ENCODE data around the gene TOPBP1. TPM values are rescaled to one million over a fixed set of nuclear protein-coding genes. Genes with fewer than 3 reads are reported as not detected.

The TOPBP1 gene
- total and polyA plus RNA-seq, 9 of the 15 experiments (the other 6 are each of a cell fraction or from before 2014, with no cell fraction given): 16.6 to 77.6 (median 58.2) TPM

DNA sequence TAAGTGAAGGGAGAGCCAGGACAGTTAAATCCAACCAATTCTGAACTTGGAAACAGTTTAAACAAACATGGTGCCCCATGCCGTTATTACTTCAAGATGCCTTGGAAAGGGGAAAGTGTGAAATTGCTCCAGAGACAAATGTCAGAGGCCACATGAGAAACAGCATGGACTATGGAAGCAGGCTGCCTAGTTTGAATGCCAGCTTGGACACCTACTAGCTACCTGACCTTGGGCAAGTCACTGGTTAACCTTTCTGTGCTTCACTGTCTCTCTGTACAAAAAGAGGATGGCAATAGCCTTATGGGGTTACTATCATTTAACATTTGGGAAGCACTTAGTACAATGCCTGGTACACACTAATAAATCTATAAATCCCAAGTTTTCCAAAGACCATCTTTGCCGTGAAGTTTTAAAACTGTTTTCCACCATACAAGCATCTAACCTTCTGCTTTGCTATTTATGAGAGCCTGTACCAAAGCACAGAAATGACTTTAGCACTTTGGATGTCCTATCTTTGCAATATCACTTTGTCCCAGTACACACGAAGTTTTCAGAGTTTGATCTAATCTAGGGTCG lies 8.3 kb upstream of the TOPBP1 start:
- Histone ChIP-seq H3K4me1 (replicated peaks in 1 of 2; ENCODE audit: control insufficient read depth in 2 of 2, insufficient read depth in 2 of 2, low read length in 2 of 2) (no peaks in the 10 kb centered on the region), H3K4me2 (ENCODE audit: insufficient read depth, low read length) (no peak overlapping the region), H3K36me3 (ENCODE audit: control insufficient read depth, insufficient read depth, low read length) (no peaks in the 10 kb centered on the region), H3K9me3 (replicated peaks; ENCODE audit: control insufficient read depth, insufficient read depth, low read depth, low read length) (no peaks in the 10 kb centered on the region), H3K9ac (ENCODE audit: insufficient read depth in 1 of 2, low read depth in 2 of 2, low read length in 2 of 2) (no peak overlapping the region), H3K27me3 (ENCODE audit: control insufficient read depth in 2 of 2, insufficient read depth in 2 of 2, low read length in 2 of 2) (peaks cover 0 to 13% of the 10 kb centered on the region in 2 experiments; a peak in 2 of 5 replicates), H3K27ac (ENCODE audit: extremely low read depth, low read depth, low read length) (no peak overlapping the region), H4K20me1 (replicated peaks; ENCODE audit: control insufficient read depth, insufficient read depth, low read length) (no peaks in the 10 kb centered on the region), H3K79me2 (ENCODE audit: control insufficient read depth, insufficient read depth, low read length) (no peaks in the 10 kb centered on the region), H3K4me3 (no peak overlapping the region), H2AFZ (ENCODE audit: low read depth, low read length) (no peak overlapping the region), H3K9me1 (ENCODE audit: control insufficient read depth, insufficient read depth, low read length) (no peaks in the 10 kb centered on the region)
- in situ Hi-C loops (cut with MboI) (loop anchor here (5.0 to 25.0 kb wide), 2 partner anchors 132 to 242 kb away; no protein-coding TSS in a partner anchor), intact Hi-C loops (cut with micrococcal nuclease) (no loop called here)
- TF ChIP-seq NR3C1 (CRISPR knock-in tag; IDR thresholded peaks at IDR 0.05) (no peak), GATA2 (CRISPR knock-in tag; IDR thresholded peaks at IDR 0.05) (no peak), PHTF2 (CRISPR knock-in tag; IDR thresholded peaks at IDR 0.05) (no peak), CBX3 (IDR thresholded peaks at IDR 0.05; ENCODE audit: borderline replicate concordance in 1 of 2, low read length in 2 of 2) (no peak)
- TF ChIP-seq, protein P1, sequence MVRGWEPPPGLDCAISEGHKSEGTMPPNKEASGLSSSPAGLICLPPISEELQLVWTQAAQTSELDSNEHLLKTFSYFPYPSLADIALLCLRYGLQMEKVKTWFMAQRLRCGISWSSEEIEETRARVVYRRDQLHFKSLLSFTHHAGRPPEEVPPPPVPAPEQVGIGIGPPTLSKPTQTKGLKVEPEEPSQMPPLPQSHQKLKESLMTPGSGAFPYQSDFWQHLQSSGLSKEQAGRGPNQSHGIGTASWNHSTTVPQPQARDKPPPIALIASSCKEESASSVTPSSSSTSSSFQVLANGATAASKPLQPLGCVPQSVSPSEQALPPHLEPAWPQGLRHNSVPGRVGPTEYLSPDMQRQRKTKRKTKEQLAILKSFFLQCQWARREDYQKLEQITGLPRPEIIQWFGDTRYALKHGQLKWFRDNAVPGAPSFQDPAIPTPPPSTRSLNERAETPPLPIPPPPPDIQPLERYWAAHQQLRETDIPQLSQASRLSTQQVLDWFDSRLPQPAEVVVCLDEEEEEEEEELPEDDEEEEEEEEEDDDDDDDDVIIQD (CRISPR knock-in tag; IDR thresholded peaks at IDR 0.05): no peak
- TF ChIP-seq, protein P2, sequence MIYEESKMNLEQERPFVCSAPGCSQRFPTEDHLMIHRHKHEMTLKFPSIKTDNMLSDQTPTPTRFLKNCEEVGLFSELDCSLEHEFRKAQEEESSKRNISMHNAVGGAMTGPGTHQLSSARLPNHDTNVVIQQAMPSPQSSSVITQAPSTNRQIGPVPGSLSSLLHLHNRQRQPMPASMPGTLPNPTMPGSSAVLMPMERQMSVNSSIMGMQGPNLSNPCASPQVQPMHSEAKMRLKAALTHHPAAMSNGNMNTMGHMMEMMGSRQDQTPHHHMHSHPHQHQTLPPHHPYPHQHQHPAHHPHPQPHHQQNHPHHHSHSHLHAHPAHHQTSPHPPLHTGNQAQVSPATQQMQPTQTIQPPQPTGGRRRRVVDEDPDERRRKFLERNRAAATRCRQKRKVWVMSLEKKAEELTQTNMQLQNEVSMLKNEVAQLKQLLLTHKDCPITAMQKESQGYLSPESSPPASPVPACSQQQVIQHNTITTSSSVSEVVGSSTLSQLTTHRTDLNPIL (CRISPR knock-in tag; IDR thresholded peaks at IDR 0.05): no peak
- TF ChIP-seq, protein P3, sequence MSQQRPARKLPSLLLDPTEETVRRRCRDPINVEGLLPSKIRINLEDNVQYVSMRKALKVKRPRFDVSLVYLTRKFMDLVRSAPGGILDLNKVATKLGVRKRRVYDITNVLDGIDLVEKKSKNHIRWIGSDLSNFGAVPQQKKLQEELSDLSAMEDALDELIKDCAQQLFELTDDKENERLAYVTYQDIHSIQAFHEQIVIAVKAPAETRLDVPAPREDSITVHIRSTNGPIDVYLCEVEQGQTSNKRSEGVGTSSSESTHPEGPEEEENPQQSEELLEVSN (IDR thresholded peaks at IDR 0.05; ENCODE audit: borderline replicate concordance in 1 of 2, extremely low read depth in 1 of 2, insufficient read depth in 1 of 2, insufficient read length in 1 of 2, low read depth in 1 of 2, low read length in 1 of 2, poor library complexity in 1 of 2, severe bottlenecking in 1 of 2): no peak
- ATAC-seq (no peak), DNase-seq (ENCODE audit: extremely low read depth in 1 of 4, low spot score in 3 of 4) (no peak), FAIRE-seq (no peak)
- POLR2A ChIA-PET: interaction anchor here (1.0 kb wide), 1 partner anchor 32 kb away, joined by 3 read pairs; no protein-coding TSS in a partner anchor
- no TSS peak for BruUV-seq (replicated peaks)
- CTCF ChIA-PET (ENCODE audit: low intra/inter-chr PET ratio): no interaction called here
- WGBS (ENCODE audit: insufficient coverage, low coverage, missing lambda C conversion rate): 2% methylated on average over 4 of the region's 4 CpGs
